Kidney (tissue), 14 donors: ENCODE data around the gene TACC2. TPM values are rescaled to one million over a fixed set of nuclear protein-coding genes. Genes with fewer than 3 reads are reported as not detected.
"Not testable (repeated sequence)": the region's sequence is repeated elsewhere in the genome, so short reads cannot be mapped to it uniquely, and the experiment has no call there.

Experiments used
- DNase-seq, 5 donors: peaks; one replicate each; pipeline ENCODE4 v3.0.0-alpha.2; 2013 to 2020
- FAIRE-seq: peaks from 2 replicates; lab custom pipeline; 2012; peaks lifted over from hg19 to GRCh38; lab: Jason Lieb, UNC
- H3K27ac ChIP-seq, 2 donors: one replicate each; pipeline ENCODE4 v1.7.0; 2013; ENCODE audit warnings: low read depth in 2 of 2, low read length in 2 of 2, inconsistent platforms in 1 of 2
- H3K27me3 ChIP-seq: one replicate; pipeline ENCODE4 v1.7.1; 2013; ENCODE audit warnings: low read length, inconsistent platforms; ENCODE audit not compliant: control insufficient read depth, insufficient read depth
- H3K36me3 ChIP-seq, 3 donors: one replicate each; pipeline versions ENCODE4 v1.7.0 to v1.7.1; 2013; ENCODE audit warnings: low read length in 3 of 3, control low read depth in 1 of 3, inconsistent platforms in 1 of 3; ENCODE audit not compliant: insufficient read depth in 3 of 3, control insufficient read depth in 2 of 3
- H3K4me1 ChIP-seq, 3 donors: one replicate each; pipeline versions ENCODE4 v1.7.0 to v1.7.1; 2013; ENCODE audit warnings: low read length in 3 of 3, inconsistent platforms in 1 of 3, low read depth in 1 of 3; ENCODE audit not compliant: control insufficient read depth in 2 of 3, insufficient read depth in 2 of 3
- H3K4me3 ChIP-seq, 3 donors: one replicate each; pipeline versions ENCODE4 v1.7.0 to v1.8.1; 2013; ENCODE audit warnings: low read length in 3 of 3, control low read depth in 1 of 3, inconsistent platforms in 1 of 3
- H3K9ac ChIP-seq, 3 donors: one replicate each; pipeline versions ENCODE4 v1.7.0 to v1.7.1; 2013; ENCODE audit warnings: low read length in 3 of 3, control low read depth in 1 of 3, inconsistent platforms in 1 of 3
- H3K9me3 ChIP-seq, 3 donors: one replicate each; pipeline versions ENCODE4 v1.7.0 to v1.7.1; 2013; ENCODE audit warnings: low read length in 3 of 3, control low read depth in 1 of 3, inconsistent platforms in 1 of 3; ENCODE audit not compliant: control insufficient read depth in 2 of 3, insufficient read depth in 1 of 3
- intact Hi-C: fragments of 100-400 bp; cut with DNase I; formaldehyde crosslinking; loops from one replicate; pipeline ENCODE4 v1.11.1; 2022
- polyA plus RNA-seq: library from polyadenylated mRNA; stranded (reverse); fragments of 350-450 nt; fragmentation: Illumina TruSeq; extraction: RNeasy Lipid Tissue Mini Kit (QIAGEN cat#74804); gene quantifications from one replicate; pipeline ENCODE4 v1.2.3, GENCODE V29; 2014; ENCODE audit warnings: low read depth, low replicate concordance; ENCODE audit not compliant: insufficient read depth
- total RNA-seq: library from RNA; stranded (reverse); fragmentation: NEBNext Ultra II Directional; extraction: Animal tissue kit (Norgen Biotek cat#: 25700); gene quantifications from one replicate; pipeline ENCODE4 v1.2.1, GENCODE V29; 2021
- TF ChIP-seq, protein P1 (sequence below): IDR thresholded peaks from 3 replicates; pipeline ENCODE4 v1.5.1; 2012; ENCODE audit warnings: mild to moderate bottlenecking, moderate library complexity, borderline replicate concordance; ENCODE audit not compliant: insufficient read depth; ENCODE audit errors: extremely low read depth
- donor health status: control.
- donor health status: control.
- donor health status: control.
- donor health status: control.
- donor health status: control.
- donor health status: DM: yes; HTN: yes; CAD: no.
- donor health status: Normal renal cell carcinoma (clear cell type).

The TACC2 gene
- total and polyA plus RNA-seq, 2 donors from 2014 or later = 36.4 to 81.0 TPM

DNA sequence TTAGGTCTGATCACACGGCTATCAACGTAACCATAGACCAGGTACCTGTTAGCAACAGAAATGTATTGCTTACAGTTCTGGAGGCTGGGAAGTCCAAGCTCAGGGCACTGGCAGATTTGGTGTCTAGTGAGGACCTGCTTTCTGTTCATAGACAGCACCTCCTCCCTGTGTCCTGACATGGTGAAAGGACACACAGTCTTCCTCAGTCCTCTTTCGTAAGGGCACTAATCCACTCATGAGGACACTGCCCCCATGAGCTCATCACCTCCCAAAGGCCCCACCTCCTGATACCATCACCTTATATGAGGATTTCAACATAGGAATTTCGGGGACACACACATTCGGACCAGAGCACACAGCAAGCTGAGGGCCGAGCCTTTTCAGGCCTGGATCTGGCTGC lies 210.7 kb downstream of the TACC2 start:
- Histone ChIP-seq H3K4me3 (no peak overlapping the region), H3K9me3 (no peaks in the 10 kb centered on the region), H3K27ac (no peak overlapping the region), H3K4me1 (no peaks in the 10 kb centered on the region), H3K9ac (no peak overlapping the region), H3K36me3 (peaks cover 0 to 6% (median 0%) of the 10 kb centered on the region in 3 donors), H3K27me3 (no peaks in the 10 kb centered on the region)
- intact Hi-C loops = no loop called here
- FAIRE-seq (no peak), DNase-seq (no peak)
- TF ChIP-seq, protein P1, sequence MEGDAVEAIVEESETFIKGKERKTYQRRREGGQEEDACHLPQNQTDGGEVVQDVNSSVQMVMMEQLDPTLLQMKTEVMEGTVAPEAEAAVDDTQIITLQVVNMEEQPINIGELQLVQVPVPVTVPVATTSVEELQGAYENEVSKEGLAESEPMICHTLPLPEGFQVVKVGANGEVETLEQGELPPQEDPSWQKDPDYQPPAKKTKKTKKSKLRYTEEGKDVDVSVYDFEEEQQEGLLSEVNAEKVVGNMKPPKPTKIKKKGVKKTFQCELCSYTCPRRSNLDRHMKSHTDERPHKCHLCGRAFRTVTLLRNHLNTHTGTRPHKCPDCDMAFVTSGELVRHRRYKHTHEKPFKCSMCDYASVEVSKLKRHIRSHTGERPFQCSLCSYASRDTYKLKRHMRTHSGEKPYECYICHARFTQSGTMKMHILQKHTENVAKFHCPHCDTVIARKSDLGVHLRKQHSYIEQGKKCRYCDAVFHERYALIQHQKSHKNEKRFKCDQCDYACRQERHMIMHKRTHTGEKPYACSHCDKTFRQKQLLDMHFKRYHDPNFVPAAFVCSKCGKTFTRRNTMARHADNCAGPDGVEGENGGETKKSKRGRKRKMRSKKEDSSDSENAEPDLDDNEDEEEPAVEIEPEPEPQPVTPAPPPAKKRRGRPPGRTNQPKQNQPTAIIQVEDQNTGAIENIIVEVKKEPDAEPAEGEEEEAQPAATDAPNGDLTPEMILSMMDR = no peak

DNA sequence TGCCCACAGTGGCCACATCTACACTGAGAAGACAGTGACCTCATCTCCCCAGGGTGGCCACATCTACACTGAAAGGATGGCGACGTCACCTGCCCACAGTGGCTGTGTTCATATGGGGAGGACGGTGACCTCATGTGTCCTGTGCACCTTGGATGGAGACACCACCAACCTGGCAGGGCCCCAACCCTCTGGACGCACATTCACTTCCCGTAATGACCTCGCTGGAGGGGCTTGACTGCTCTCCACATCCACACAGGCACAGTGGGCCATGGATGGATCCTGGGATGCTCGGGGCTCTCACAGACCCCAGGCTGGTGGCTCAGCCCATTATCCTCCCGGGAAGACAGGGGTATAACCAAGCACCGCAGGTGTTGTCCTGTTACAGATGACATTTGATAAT lies 212.4 kb downstream of the TACC2 start:
- H3K9me3 ChIP-seq = no peaks in the 10 kb centered on the region
- H3K4me1 ChIP-seq = no peaks in the 10 kb centered on the region
- no peak overlapping the region for H3K27ac ChIP-seq
- no peak overlapping the region for H3K9ac ChIP-seq
- H3K27me3 ChIP-seq = no peaks in the 10 kb centered on the region
- FAIRE-seq (no peak), DNase-seq (no peak)
- intact Hi-C loops = no loop called here
- TF ChIP-seq, protein P1 = no peak
- H3K4me3 ChIP-seq = no peak overlapping the region
- peaks cover 0 to 3% (median 0%) of the 10 kb centered on the region in 3 donors for H3K36me3 ChIP-seq

DNA sequence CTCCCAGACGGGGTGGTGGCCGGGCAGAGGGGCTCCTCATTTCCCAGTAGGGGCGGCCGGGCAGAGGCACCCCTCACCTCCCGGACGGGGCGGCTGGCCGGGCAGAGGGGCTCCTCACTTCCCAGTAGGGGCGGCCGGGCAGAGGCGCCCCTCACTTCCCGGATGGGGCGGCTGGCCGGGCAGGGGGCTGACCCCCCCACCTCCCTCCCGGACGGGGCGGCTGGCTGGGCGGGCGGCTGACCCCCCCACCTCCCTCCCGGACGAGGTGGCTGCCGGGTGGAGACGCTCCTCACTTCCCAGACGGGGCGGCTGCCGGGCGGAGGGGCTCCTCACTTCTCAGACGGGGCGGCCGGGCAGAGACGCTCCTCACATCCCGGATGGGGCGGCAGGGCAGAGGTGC lies 214.2 kb downstream of the TACC2 start:
- H3K9ac ChIP-seq, DNase-seq, H3K9me3 ChIP-seq, FAIRE-seq, intact Hi-C loops, H3K27ac ChIP-seq, H3K4me3 ChIP-seq, H3K36me3 ChIP-seq, H3K27me3 ChIP-seq, H3K4me1 ChIP-seq: not testable (repeated sequence)

DNA sequence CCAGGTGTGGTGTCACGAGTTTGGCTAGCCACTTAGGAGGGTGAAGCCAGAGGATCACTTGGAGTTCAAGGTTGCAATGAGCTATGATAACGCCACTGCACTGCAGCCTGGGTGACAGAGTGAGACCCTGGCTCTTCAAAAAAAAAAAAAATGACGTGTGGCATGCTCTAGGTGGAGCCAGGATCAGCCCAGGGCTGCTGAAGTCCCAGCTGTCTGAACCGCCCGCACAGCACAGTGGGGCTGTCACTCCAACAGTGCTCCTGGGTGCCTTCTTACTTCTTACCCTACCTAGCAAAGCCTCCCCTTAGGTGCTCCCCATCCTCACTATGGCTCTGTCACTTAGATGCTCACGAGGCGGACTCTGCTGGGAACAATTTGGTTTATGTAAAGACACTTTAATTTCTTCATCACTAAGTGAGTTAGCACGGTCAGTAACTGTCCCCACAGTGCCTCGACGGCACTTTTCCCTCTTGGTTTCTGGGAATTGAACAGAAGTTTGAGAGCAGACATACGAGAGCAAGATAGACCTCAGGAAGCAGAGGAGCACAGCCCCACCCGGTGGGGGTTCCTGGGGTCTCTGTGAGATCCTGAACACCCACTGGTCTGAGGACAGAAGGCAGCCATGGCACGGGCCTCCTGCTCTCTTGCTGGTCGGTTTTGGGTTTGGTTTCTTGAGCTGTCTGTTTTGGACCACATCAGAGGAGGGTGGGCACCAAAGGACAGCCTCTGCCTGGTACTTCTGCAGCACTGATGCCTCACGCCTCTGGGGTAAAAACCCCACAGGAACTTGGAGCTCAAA lies 215.9 kb downstream of the TACC2 start:
- no peak overlapping the region for H3K27ac ChIP-seq
- no peaks in the 10 kb centered on the region for H3K4me1 ChIP-seq
- H3K4me3 ChIP-seq = no peak overlapping the region
- FAIRE-seq (no peak), DNase-seq (no peak)
- TF ChIP-seq, protein P1 = no peak
- no peaks in the 10 kb centered on the region for H3K27me3 ChIP-seq
- no peak overlapping the region for H3K9ac ChIP-seq
- H3K9me3 ChIP-seq = no peaks in the 10 kb centered on the region
- H3K36me3 ChIP-seq = peaks cover 0 to 3% (median 0%) of the 10 kb centered on the region in 3 donors
- intact Hi-C loops = no loop called here
